ENCODE data around the gene TMEM141.
"Not testable (repeated sequence)": the region's sequence is repeated elsewhere in the genome, so short reads cannot be mapped to it uniquely, and the experiment has no call there.

TMEM141 gene

GRCh38 chr9:136760424-136760823 lies 30.7 kb upstream of the TMEM141 start:
- Histone ChIP-seq H2AFZ (ENCODE audit: low read length) (no peak overlapping the region), H3K4me2 (ENCODE audit: low read length) (no peak overlapping the region), H3K9me3 (ENCODE audit: low read length) (no peaks in the 10 kb centered on the region), H3K79me2 (ENCODE audit: insufficient read depth, low read length) (no peaks in the 10 kb centered on the region), H4K20me1 (ENCODE audit: insufficient read depth, low read length) (no peaks in the 10 kb centered on the region), H3K4me3 (ENCODE audit: low read depth, low read length, poor library complexity, severe bottlenecking) (no peak overlapping the region), H3K27ac (ENCODE audit: low read depth, low read length, poor library complexity, severe bottlenecking) (no peak overlapping the region), H3K4me1 (ENCODE audit: insufficient read depth, low read length, severe bottlenecking) (no peaks in the 10 kb centered on the region), H3K9ac (ENCODE audit: low read length) (no peak overlapping the region), H3K27me3 (ENCODE audit: insufficient read depth, low read length) (peaks cover 24% of the 10 kb centered on the region; the same call in 1 of the 2 replicates), H3K9me2 (ENCODE audit: low read depth, low read length) (no peaks in the 10 kb centered on the region), H3F3A (ENCODE audit: insufficient read depth, low read length) (no peaks in the 10 kb centered on the region), H3K36me3 (ENCODE audit: insufficient read depth, low read length) (no peaks in the 10 kb centered on the region)
- TF ChIP-seq EZH2 (IDR thresholded peaks at IDR 0.05; ENCODE audit: borderline replicate concordance, low read length) (no peak), CTCF (IDR thresholded peaks at IDR 0.05; ENCODE audit: low read length) (no peak)

DNA sequence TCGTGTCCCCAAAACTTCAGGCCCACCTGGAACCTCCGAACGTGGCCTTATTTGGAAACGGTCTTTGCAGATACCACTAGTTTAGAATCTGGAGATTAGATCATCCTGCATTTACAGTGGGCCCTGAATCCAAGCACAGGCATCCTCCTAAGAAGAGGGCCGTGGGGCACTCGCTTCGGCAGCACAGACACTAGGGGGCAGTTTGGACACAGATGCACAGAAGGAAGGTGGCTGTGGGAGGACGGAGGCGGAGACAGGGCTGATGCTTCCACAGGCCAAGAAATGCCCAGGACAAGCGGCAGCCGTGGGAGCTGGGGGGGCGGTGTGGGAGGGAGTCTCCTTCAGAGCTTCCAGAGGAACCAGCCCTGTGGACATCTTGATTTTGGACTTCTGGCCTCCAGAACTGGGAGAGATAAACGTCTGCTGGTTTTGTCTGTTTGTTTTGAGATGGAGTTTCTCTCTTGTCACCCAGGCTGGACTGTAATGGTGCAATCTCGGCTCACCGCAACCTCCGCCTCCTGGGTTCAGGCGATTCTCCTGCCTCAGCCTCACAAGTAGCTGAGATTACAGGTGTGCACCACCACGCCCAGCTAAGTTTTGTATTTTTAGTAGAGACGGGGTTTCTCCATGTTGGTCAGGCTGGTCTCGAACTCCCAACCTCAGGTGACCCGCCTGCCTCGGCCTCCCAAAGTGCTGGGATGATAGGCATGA lies 30.2 kb upstream of the TMEM141 start:
- H2AFZ ChIP-seq (ENCODE audit: low read length); H3K79me2 ChIP-seq (ENCODE audit: insufficient read depth, low read length); H4K20me1 ChIP-seq (ENCODE audit: insufficient read depth, low read length); H3F3A ChIP-seq (ENCODE audit: insufficient read depth, low read length); H3K36me3 ChIP-seq (ENCODE audit: insufficient read depth, low read length); H3K27ac ChIP-seq (ENCODE audit: low read depth, low read length, poor library complexity, severe bottlenecking); H3K4me1 ChIP-seq (ENCODE audit: insufficient read depth, low read length, severe bottlenecking); H3K9ac ChIP-seq (ENCODE audit: low read length); H3K4me2 ChIP-seq (ENCODE audit: low read length); H3K4me3 ChIP-seq (ENCODE audit: low read depth, low read length, poor library complexity, severe bottlenecking); H3K9me2 ChIP-seq (ENCODE audit: low read depth, low read length); H3K9me3 ChIP-seq (ENCODE audit: low read length): not testable (repeated sequence)
- peaks cover 22% of the 10 kb centered on the region; the same call in 1 of the 2 replicates for H3K27me3 ChIP-seq (ENCODE audit: insufficient read depth, low read length)
- peak; percentile 65 for TF ChIP-seq CTCF (IDR thresholded peaks at IDR 0.05; ENCODE audit: low read length)

- Histone ChIP-seq H3K4me2 (ENCODE audit: low read length) (no peak overlapping the region), H3K79me2 (ENCODE audit: insufficient read depth, low read length) (no peaks in the 10 kb centered on the region), H3K27me3 (ENCODE audit: insufficient read depth, low read length) (peaks cover 16% of the 10 kb centered on the region; the same call in 1 of the 2 replicates), H3K9me2 (ENCODE audit: low read depth, low read length) (no peaks in the 10 kb centered on the region), H3K27ac (ENCODE audit: low read depth, low read length, poor library complexity, severe bottlenecking) (no peak overlapping the region), H3F3A (ENCODE audit: insufficient read depth, low read length) (no peaks in the 10 kb centered on the region), H3K36me3 (ENCODE audit: insufficient read depth, low read length) (no peaks in the 10 kb centered on the region), H4K20me1 (ENCODE audit: insufficient read depth, low read length) (no peaks in the 10 kb centered on the region), H3K4me1 (ENCODE audit: insufficient read depth, low read length, severe bottlenecking) (no peaks in the 10 kb centered on the region), H3K4me3 (ENCODE audit: low read depth, low read length, poor library complexity, severe bottlenecking) (no peak overlapping the region), H3K9me3 (ENCODE audit: low read length) (no peaks in the 10 kb centered on the region), H2AFZ (ENCODE audit: low read length) (no peak overlapping the region), H3K9ac (ENCODE audit: low read length) (no peak overlapping the region)
- TF ChIP-seq EZH2 (IDR thresholded peaks at IDR 0.05; ENCODE audit: borderline replicate concordance, low read length): no peak
- no peak for TF ChIP-seq CTCF (IDR thresholded peaks at IDR 0.05; ENCODE audit: low read length)
These were observed 29.6 kb upstream of the TMEM141 start for GRCh38 chr9:136761545-136761981.

Data from OCI-LY1 (cell line).